ENCODE data around the gene GPBP1L1. TPM values are rescaled to one million over a fixed set of nuclear protein-coding genes. Genes with fewer than 3 reads are reported as not detected.
A peak's percentile ranks its signal among the peaks of the same experiment; 100 is the strongest.

GPBP1L1 gene
- total RNA-seq, 1 experiment from 2014 or later: 116 TPM

- ChIA-PET CTCF (no interaction called here), POLR2A (interaction anchor here (0.6 to 5.1 kb wide), 50 partner anchors 9 to 530 kb away, joined by 3 to 57 read pairs (median 4); partner anchors contain the start of genes AKR1A1, CCDC163, IPP and MAST2)
- TF ChIP-seq, protein P1, sequence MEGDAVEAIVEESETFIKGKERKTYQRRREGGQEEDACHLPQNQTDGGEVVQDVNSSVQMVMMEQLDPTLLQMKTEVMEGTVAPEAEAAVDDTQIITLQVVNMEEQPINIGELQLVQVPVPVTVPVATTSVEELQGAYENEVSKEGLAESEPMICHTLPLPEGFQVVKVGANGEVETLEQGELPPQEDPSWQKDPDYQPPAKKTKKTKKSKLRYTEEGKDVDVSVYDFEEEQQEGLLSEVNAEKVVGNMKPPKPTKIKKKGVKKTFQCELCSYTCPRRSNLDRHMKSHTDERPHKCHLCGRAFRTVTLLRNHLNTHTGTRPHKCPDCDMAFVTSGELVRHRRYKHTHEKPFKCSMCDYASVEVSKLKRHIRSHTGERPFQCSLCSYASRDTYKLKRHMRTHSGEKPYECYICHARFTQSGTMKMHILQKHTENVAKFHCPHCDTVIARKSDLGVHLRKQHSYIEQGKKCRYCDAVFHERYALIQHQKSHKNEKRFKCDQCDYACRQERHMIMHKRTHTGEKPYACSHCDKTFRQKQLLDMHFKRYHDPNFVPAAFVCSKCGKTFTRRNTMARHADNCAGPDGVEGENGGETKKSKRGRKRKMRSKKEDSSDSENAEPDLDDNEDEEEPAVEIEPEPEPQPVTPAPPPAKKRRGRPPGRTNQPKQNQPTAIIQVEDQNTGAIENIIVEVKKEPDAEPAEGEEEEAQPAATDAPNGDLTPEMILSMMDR (IDR thresholded peaks at IDR 0.05; ENCODE audit: unreplicated experiment): peak; percentile 28
- BruUV-seq (replicated peaks): no TSS peak
- Mint-ChIP-seq H3K27ac (ENCODE audit: low read depth, unreplicated experiment) (peak within 1 kb of the TSS; percentile 100), H3K27me3 (ENCODE audit: insufficient read depth, unreplicated experiment) (no peaks in the 10 kb centered on the region), H3K9me3 (ENCODE audit: unreplicated experiment) (no peaks in the 10 kb centered on the region), H3K4me1 (ENCODE audit: insufficient read depth, unreplicated experiment) (peaks cover 14% of the 10 kb centered on the region), H3K36me3 (ENCODE audit: insufficient read depth, unreplicated experiment) (peaks cover 60% of the 10 kb centered on the region), H3K4me3 (ENCODE audit: unreplicated experiment) (peak within 1 kb of the TSS; percentile 91)
- peak; percentile 92 for DNase-seq (ENCODE audit: unreplicated experiment)
- intact Hi-C loops (cut with micrococcal nuclease): loop anchor here (2.0 to 10.0 kb wide), 3 partner anchors 115 to 193 kb away; partner anchors contain the start of gene MAST2
Measured at GRCh38 chr1:45687754-45688740, 1.7 kb upstream of the GPBP1L1 start, which contains the start of gene TMEM69. TSS of gene TMEM69 (plus strand) at chr1:45688181. CDS start at chr1:45691069, 2,888 bp downstream.

DNA sequence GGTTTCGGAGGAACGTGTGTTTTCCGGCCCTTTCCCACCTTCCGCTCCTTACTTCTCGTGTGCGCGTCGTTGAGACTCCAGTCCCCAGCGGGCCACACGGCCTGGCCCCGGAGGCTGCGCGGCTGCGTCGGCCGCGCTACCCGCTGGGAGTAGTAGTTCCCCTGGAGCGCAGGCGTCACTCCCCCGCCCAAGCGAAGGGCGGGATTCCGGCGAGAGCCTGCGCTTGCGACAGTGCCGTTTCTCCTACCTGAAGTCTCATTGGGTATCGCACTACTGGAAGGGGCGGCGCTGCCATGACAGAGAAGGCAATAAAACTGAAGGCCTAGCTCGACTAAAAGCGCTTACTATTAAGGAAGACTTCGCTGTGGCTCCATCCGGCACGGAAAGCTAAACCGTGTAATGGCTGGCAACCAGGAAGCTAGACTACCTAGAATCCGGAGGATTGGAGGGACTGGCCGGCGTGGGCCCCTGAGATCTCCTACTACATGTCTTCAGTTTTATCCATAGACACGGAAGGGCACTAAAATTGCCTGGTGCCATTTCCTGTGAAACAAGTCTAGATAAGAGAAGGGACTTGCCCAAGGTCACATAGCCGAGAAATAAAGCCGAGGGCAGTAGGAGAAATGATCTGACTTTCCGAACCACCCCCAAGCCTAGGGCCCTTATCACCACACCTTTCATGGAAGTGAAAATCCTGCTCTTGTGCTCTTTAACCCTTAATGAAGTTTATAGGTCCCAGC is 851 bp upstream of the GPBP1L1 start:
- H3K9me3 Mint-ChIP-seq (ENCODE audit: unreplicated experiment): no peaks in the 10 kb centered on the region
- peaks cover 55% of the 10 kb centered on the region for H3K36me3 Mint-ChIP-seq (ENCODE audit: insufficient read depth, unreplicated experiment)
- TF ChIP-seq, protein P1 (IDR thresholded peaks at IDR 0.05; ENCODE audit: unreplicated experiment): no peak
- peak overlapping the region; percentile 100 for H3K27ac Mint-ChIP-seq (ENCODE audit: low read depth, unreplicated experiment)
- POLR2A ChIA-PET: interaction anchor here (0.6 to 5.1 kb wide), 33 partner anchors 8 to 1836 kb away, joined by 3 to 57 read pairs (median 4); partner anchors contain the start of genes AKR1A1, IPP, MAST2 and NASP
- DNase-seq (ENCODE audit: unreplicated experiment): peak; percentile 98
- H3K27me3 Mint-ChIP-seq (ENCODE audit: insufficient read depth, unreplicated experiment): no peaks in the 10 kb centered on the region
- intact Hi-C loops (cut with micrococcal nuclease): loop anchor here (2.0 to 10.0 kb wide), 3 partner anchors 116 to 194 kb away; partner anchors contain the start of gene MAST2
- peaks cover 19% of the 10 kb centered on the region for H3K4me1 Mint-ChIP-seq (ENCODE audit: insufficient read depth, unreplicated experiment)
- CTCF ChIA-PET: interaction anchor here (0.8 kb wide), 1 partner anchor 175 kb away, joined by 3 read pairs; no protein-coding TSS in a partner anchor
- peak overlapping the region; percentile 91 for H3K4me3 Mint-ChIP-seq (ENCODE audit: unreplicated experiment)
- BruUV-seq (replicated peaks): TSS peak; percentile 77

DNA sequence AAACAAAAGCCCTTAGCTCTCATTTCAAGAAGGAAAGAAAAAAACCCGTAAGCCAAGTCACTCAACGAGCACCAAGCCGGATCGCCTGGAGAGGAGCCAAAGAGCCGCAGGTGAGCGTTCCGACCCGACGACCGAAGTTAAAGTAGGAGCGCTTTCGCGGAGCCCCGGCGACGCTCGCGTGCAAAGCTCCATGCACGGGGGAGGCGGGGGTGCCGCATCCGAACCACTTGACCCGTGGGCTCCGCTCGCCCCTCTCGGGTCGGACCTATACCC is 382 bp downstream of the GPBP1L1 start:
- DNase-seq (ENCODE audit: unreplicated experiment): peak; percentile 70
- POLR2A ChIA-PET: interaction anchor here (0.6 to 5.1 kb wide), 56 partner anchors 9 to 965 kb away, joined by 3 to 57 read pairs (median 4); partner anchors contain the start of genes AKR1A1, CCDC163, HECTD3 and LRRC41
- CTCF ChIA-PET: interaction anchor here (0.5 to 1.0 kb wide), 8 partner anchors 22 to 789 kb away, joined by 3 read pairs; no protein-coding TSS in a partner anchor
- peak overlapping the region; percentile 91 for H3K4me3 Mint-ChIP-seq (ENCODE audit: unreplicated experiment)
- intact Hi-C loops (cut with micrococcal nuclease): loop anchor here (1.0 to 10.0 kb wide), 4 partner anchors 42 to 195 kb away; partner anchors contain the start of gene MAST2
- TF ChIP-seq, protein P1 (IDR thresholded peaks at IDR 0.05; ENCODE audit: unreplicated experiment): no peak
- BruUV-seq (replicated peaks): no TSS peak
- no peaks in the 10 kb centered on the region for H3K9me3 Mint-ChIP-seq (ENCODE audit: unreplicated experiment)
- H3K36me3 Mint-ChIP-seq (ENCODE audit: insufficient read depth, unreplicated experiment): peaks cover 49% of the 10 kb centered on the region
- H3K4me1 Mint-ChIP-seq (ENCODE audit: insufficient read depth, unreplicated experiment): peaks cover 20% of the 10 kb centered on the region
- H3K27me3 Mint-ChIP-seq (ENCODE audit: insufficient read depth, unreplicated experiment): no peaks in the 10 kb centered on the region
- peak overlapping the region; percentile 100 for H3K27ac Mint-ChIP-seq (ENCODE audit: low read depth, unreplicated experiment)
